IgD-negative memory B cell (primary cell): ENCODE measurements around the gene CNFN. TPM values are rescaled to one million over a fixed set of nuclear protein-coding genes. Genes with fewer than 3 reads are reported as not detected.

ENCODE experiments used
- H3K27ac Mint-ChIP-seq, 3 donors: one replicate each; pipeline ENCODE4 v1.8.0; 2020 to 2022; ENCODE audit warnings: mild to moderate bottlenecking in 3 of 3, mixed read lengths in 3 of 3, moderate library complexity in 1 of 3
- H3K27me3 Mint-ChIP-seq: one replicate; pipeline ENCODE4 v1.8.0; 2021; ENCODE audit warnings: mixed read lengths
- H3K36me3 Mint-ChIP-seq: one replicate; pipeline ENCODE4 v1.8.0; 2020; ENCODE audit warnings: mild to moderate bottlenecking, mixed read lengths
- H3K4me1 Mint-ChIP-seq, 3 donors: one replicate each; pipeline ENCODE4 v1.8.0; 2020 to 2022; ENCODE audit warnings: mixed read lengths in 3 of 3, mild to moderate bottlenecking in 1 of 3
- H3K4me3 Mint-ChIP-seq, 4 donors: one replicate each; pipeline ENCODE4 v1.8.0; 2020 to 2022; ENCODE audit warnings: mild to moderate bottlenecking in 4 of 4, mixed read lengths in 4 of 4, moderate library complexity in 3 of 4
- H3K9me3 Mint-ChIP-seq, 3 donors: one replicate each; pipeline ENCODE4 v1.8.0; 2020 to 2021; ENCODE audit warnings: mixed read lengths in 3 of 3, mild to moderate bottlenecking in 1 of 3
- polyA plus RNA-seq: library from polyadenylated mRNA; unstranded; fragments of 300-500 nt; fragmentation: Illumina TruSeq; gene quantifications from one replicate; pipeline ENCODE4 v1.2.3, GENCODE V29; 2021

Gene CNFN
- 42.5 TPM for polyA plus RNA-seq

- Mint-ChIP-seq H3K27ac (no peak within 1 kb of the TSS), H3K4me3 (peak within 1 kb of the TSS in 1 of 4 donors; percentile 40), H3K9me3 (no peaks in the 10 kb centered on the region)
Observed at GRCh38 chr19:42389899-42390298, at the start of gene CNFN. TSS of gene CNFN (minus strand) at chr19:42390297. CDS start at chr19:42389037, 1,260 bp downstream.

GRCh38 chr19:42436006-42436405, 45.9 kb upstream of the CNFN start:
- no peak overlapping the region for H3K27ac Mint-ChIP-seq
- H3K36me3 Mint-ChIP-seq, result no peaks in the 10 kb centered on the region
- H3K9me3 Mint-ChIP-seq, result no peaks in the 10 kb centered on the region
- H3K4me3 Mint-ChIP-seq, result no peak overlapping the region
- H3K27me3 Mint-ChIP-seq, result peaks cover 4% of the 10 kb centered on the region
- H3K4me1 Mint-ChIP-seq, result peaks cover 3 to 10% (median 7%) of the 10 kb centered on the region in 3 donors

More at GRCh38 chr19:42389899-42390298, at the start of gene CNFN:
- no peaks in the 10 kb centered on the region for H3K36me3 Mint-ChIP-seq
- peaks cover 3 to 8% (median 7%) of the 10 kb centered on the region in 3 donors for H3K4me1 Mint-ChIP-seq
- peaks cover 4% of the 10 kb centered on the region for H3K27me3 Mint-ChIP-seq

- Mint-ChIP-seq H3K9me3 (no peaks in the 10 kb centered on the region), H3K27ac (no peak overlapping the region), H3K27me3 (peaks cover 2% of the 10 kb centered on the region), H3K4me1 (peaks cover under 1 to 4% (median 3%) of the 10 kb centered on the region in 3 donors), H3K36me3 (no peaks in the 10 kb centered on the region), H3K4me3 (no peak overlapping the region)
Observed at GRCh38 chr19:42435316-42435715, 45.2 kb upstream of the CNFN start.

GRCh38 chr19:42433503-42434260, 43.6 kb upstream of the CNFN start:
- Mint-ChIP-seq H3K4me3 (no peak overlapping the region), H3K4me1 (peaks cover 0 to 3% (median 3%) of the 10 kb centered on the region in 3 donors), H3K27ac (no peak overlapping the region), H3K9me3 (no peaks in the 10 kb centered on the region), H3K27me3 (peaks cover 2% of the 10 kb centered on the region), H3K36me3 (no peaks in the 10 kb centered on the region)

GRCh38 chr19:42431486-42431885, 41.4 kb upstream of the CNFN start:
- Mint-ChIP-seq H3K27ac (no peak overlapping the region), H3K36me3 (no peaks in the 10 kb centered on the region), H3K27me3 (no peaks in the 10 kb centered on the region), H3K4me1 (no peaks in the 10 kb centered on the region), H3K4me3 (no peak overlapping the region), H3K9me3 (no peaks in the 10 kb centered on the region)

- no peaks in the 10 kb centered on the region for H3K36me3 Mint-ChIP-seq
- H3K27me3 Mint-ChIP-seq, result no peaks in the 10 kb centered on the region
- H3K4me3 Mint-ChIP-seq, result no peak overlapping the region
- H3K9me3 Mint-ChIP-seq, result no peaks in the 10 kb centered on the region
- H3K27ac Mint-ChIP-seq, result no peak overlapping the region
- peaks cover 0 to 5% (median 1%) of the 10 kb centered on the region in 3 donors for H3K4me1 Mint-ChIP-seq
Observed at GRCh38 chr19:42428676-42429075, 38.6 kb upstream of the CNFN start.

- peak within 1 kb of the TSS in 2 of 4 donors; percentile 6 to 72 for H3K4me3 Mint-ChIP-seq
- H3K4me1 Mint-ChIP-seq, result peaks cover 4 to 9% (median 7%) of the 10 kb centered on the region in 3 donors
- H3K9me3 Mint-ChIP-seq, result no peaks in the 10 kb centered on the region
- H3K36me3 Mint-ChIP-seq, result no peaks in the 10 kb centered on the region
- peak within 1 kb of the TSS in 1 of 3 donors; percentile 53 for H3K27ac Mint-ChIP-seq
- no peaks in the 10 kb centered on the region for H3K27me3 Mint-ChIP-seq
Observed at GRCh38 chr19:42427313-42427712, 37.2 kb upstream of the CNFN start, which contains the start of gene LIPE. TSS of gene LIPE (minus strand) at chr19:42427388. CDS start at chr19:42427149, 239 bp downstream.

GRCh38 chr19:42426643-42427042, 36.5 kb upstream of the CNFN start:
- Mint-ChIP-seq H3K27ac (peak overlapping the region in 1 of 3 donors; percentile 53), H3K4me1 (peaks cover 9 to 16% (median 13%) of the 10 kb centered on the region in 3 donors), H3K4me3 (peak overlapping the region in 2 of 4 donors; percentile 6 to 72), H3K36me3 (no peaks in the 10 kb centered on the region), H3K9me3 (no peaks in the 10 kb centered on the region), H3K27me3 (no peaks in the 10 kb centered on the region)

- Mint-ChIP-seq H3K4me1 (peaks cover 20 to 34% (median 27%) of the 10 kb centered on the region in 3 donors), H3K36me3 (no peaks in the 10 kb centered on the region), H3K27me3 (no peaks in the 10 kb centered on the region), H3K4me3 (peak overlapping the region in 3 of 4 donors; percentile 63 to 100 (median 67)), H3K27ac (no peak overlapping the region), H3K9me3 (no peaks in the 10 kb centered on the region)
Observed at GRCh38 chr19:42424712-42425131, 34.6 kb upstream of the CNFN start.

GRCh38 chr19:42424345-42424707, 34.2 kb upstream of the CNFN start:
- H3K36me3 Mint-ChIP-seq, result no peaks in the 10 kb centered on the region
- no peaks in the 10 kb centered on the region for H3K9me3 Mint-ChIP-seq
- peak overlapping the region; percentile 96 to 100 (median 98) for H3K4me3 Mint-ChIP-seq
- H3K4me1 Mint-ChIP-seq, result peaks cover 20 to 34% (median 28%) of the 10 kb centered on the region in 3 donors
- H3K27ac Mint-ChIP-seq, result no peak overlapping the region
- no peaks in the 10 kb centered on the region for H3K27me3 Mint-ChIP-seq

GRCh38 chr19:42423462-42424344, 33.6 kb upstream of the CNFN start:
- Mint-ChIP-seq H3K27me3 (no peaks in the 10 kb centered on the region), H3K9me3 (no peaks in the 10 kb centered on the region), H3K36me3 (no peaks in the 10 kb centered on the region), H3K27ac (peak overlapping the region; percentile 81 to 96 (median 93)), H3K4me3 (peak overlapping the region; percentile 96 to 100 (median 98)), H3K4me1 (peaks cover 20 to 35% (median 28%) of the 10 kb centered on the region in 3 donors)

GRCh38 chr19:42422901-42423461, 32.9 kb upstream of the CNFN start:
- Mint-ChIP-seq H3K27ac (peak overlapping the region; percentile 81 to 96 (median 93)), H3K4me1 (peaks cover 20 to 36% (median 28%) of the 10 kb centered on the region in 3 donors), H3K36me3 (no peaks in the 10 kb centered on the region), H3K27me3 (no peaks in the 10 kb centered on the region), H3K4me3 (peak overlapping the region; percentile 96 to 100 (median 98)), H3K9me3 (no peaks in the 10 kb centered on the region)

GRCh38 chr19:42422092-42422900, 32.2 kb upstream of the CNFN start:
- Mint-ChIP-seq H3K4me3 (peak overlapping the region; percentile 96 to 100 (median 98)), H3K9me3 (no peaks in the 10 kb centered on the region), H3K27ac (peak overlapping the region; percentile 81 to 96 (median 93)), H3K4me1 (peaks cover 20 to 36% (median 28%) of the 10 kb centered on the region in 3 donors), H3K36me3 (no peaks in the 10 kb centered on the region), H3K27me3 (no peaks in the 10 kb centered on the region)

GRCh38 chr19:42421591-42422031, 31.5 kb upstream of the CNFN start:
- no peaks in the 10 kb centered on the region for H3K36me3 Mint-ChIP-seq
- no peaks in the 10 kb centered on the region for H3K27me3 Mint-ChIP-seq
- H3K4me3 Mint-ChIP-seq, result peak overlapping the region; percentile 3 to 100 (median 86)
- H3K9me3 Mint-ChIP-seq, result no peaks in the 10 kb centered on the region
- H3K27ac Mint-ChIP-seq, result peak overlapping the region; percentile 81 to 96 (median 86)
- H3K4me1 Mint-ChIP-seq, result peaks cover 20 to 36% (median 28%) of the 10 kb centered on the region in 3 donors
